IPS-NIHi11 (cell line): ENCODE measurements around the gene EHMT1.
A peak's percentile ranks its signal among the peaks of the same experiment; 100 is the strongest.

Experiments
- DNase-seq: peaks from one replicate; pipeline ENCODE4 v3.0.0; 2012; ENCODE audit warnings: mixed read lengths, low spot score

EHMT1 gene

GRCh38 chr9:137741330-137741729, 122.5 kb downstream of the EHMT1 start:
- no peak for DNase-seq

GRCh38 chr9:137742698-137743097, 123.9 kb downstream of the EHMT1 start:
- no peak for DNase-seq

- no peak for DNase-seq
These were observed 124.9 kb downstream of the EHMT1 start for GRCh38 chr9:137743695-137744094.

- no peak for DNase-seq
These were observed 125.9 kb downstream of the EHMT1 start for GRCh38 chr9:137744632-137745183.

- peak; percentile 51 for DNase-seq
These were observed 126.8 kb downstream of the EHMT1 start for GRCh38 chr9:137745541-137745991.

GRCh38 chr9:137748311-137748710, 129.5 kb downstream of the EHMT1 start:
- DNase-seq: no peak

GRCh38 chr9:137748741-137749140, 129.9 kb downstream of the EHMT1 start:
- no peak for DNase-seq

- no peak for DNase-seq
These were observed 130.7 kb downstream of the EHMT1 start for GRCh38 chr9:137749511-137749910.

GRCh38 chr9:137750007-137750406, 131.2 kb downstream of the EHMT1 start:
- DNase-seq: no peak

GRCh38 chr9:137750566-137750965, 131.8 kb downstream of the EHMT1 start:
- no peak for DNase-seq

- no peak for DNase-seq
These were observed 132.8 kb downstream of the EHMT1 start for GRCh38 chr9:137751616-137752015.

- DNase-seq: no peak
These were observed 133.6 kb downstream of the EHMT1 start for GRCh38 chr9:137752426-137752825.

- no peak for DNase-seq
These were observed 134.5 kb downstream of the EHMT1 start for GRCh38 chr9:137753192-137753765.

- no peak for DNase-seq
These were observed 136.6 kb downstream of the EHMT1 start for GRCh38 chr9:137755261-137755927.

GRCh38 chr9:137756045-137756744, 137.4 kb downstream of the EHMT1 start:
- DNase-seq: no peak

GRCh38 chr9:137757139-137757538, 138.3 kb downstream of the EHMT1 start:
- DNase-seq: no peak

- DNase-seq: no peak
These were observed 138.8 kb downstream of the EHMT1 start for GRCh38 chr9:137757613-137758029.

- DNase-seq: no peak
These were observed 139.3 kb downstream of the EHMT1 start for GRCh38 chr9:137758067-137758466.

- DNase-seq: no peak
These were observed 140.3 kb downstream of the EHMT1 start for GRCh38 chr9:137759117-137759516.

- DNase-seq: peak; percentile 58
These were observed 141.0 kb downstream of the EHMT1 start for GRCh38 chr9:137759649-137760321.

GRCh38 chr9:137760426-137760825, 141.6 kb downstream of the EHMT1 start:
- DNase-seq: no peak

- no peak for DNase-seq
These were observed 142.2 kb downstream of the EHMT1 start for GRCh38 chr9:137761032-137761431.
